Testis (tissue), 3 donors: ENCODE data around the gene IGF1R. TPM values are rescaled to one million over a fixed set of nuclear protein-coding genes. Genes with fewer than 3 reads are reported as not detected.

Source experiments
- DNase-seq: peaks from one replicate; pipeline ENCODE4 v3.0.0-alpha.2; 2019
- H3K27ac ChIP-seq, 2 donors: fragments of 200-600 bp; sonication (generic); one replicate each; pipeline ENCODE4 v1.5.1; 2019
- H3K27me3 ChIP-seq: fragments of 200-600 bp; sonication (generic); one replicate; pipeline ENCODE4 v1.5.1; 2019
- H3K36me3 ChIP-seq: fragments of 200-600 bp; sonication (generic); one replicate; pipeline ENCODE4 v1.5.1; 2017; ENCODE audit warnings: low read depth; ENCODE audit errors: missing control alignments
- H3K4me1 ChIP-seq: fragments of 200-600 bp; sonication (generic); one replicate; pipeline ENCODE4 v1.5.1; 2019
- H3K4me3 ChIP-seq, 2 donors: fragments of 200-600 bp; sonication (generic); one replicate each; pipeline ENCODE4 v1.5.1; 2017 to 2019
- H3K9me3 ChIP-seq: fragments of 200-600 bp; sonication (generic); one replicate; pipeline ENCODE4 v1.5.1; 2017
- CTCF ChIP-seq, 3 experiments: fragments of 450-650 bp in 2 of 3; fragments of 200-600 bp in 1 of 3; sonication (generic) in 1 of 3; IDR thresholded peaks; one replicate each; pipeline ENCODE4 v1.5.1; 2016 to 2019; ENCODE audit warnings: antibody characterized with exemption in 3 of 3, mild to moderate bottlenecking in 2 of 3, moderate library complexity in 1 of 3
- POLR2A ChIP-seq: fragments of 450-650 bp; IDR thresholded peaks from one replicate; pipeline ENCODE4 v1.6.1; 2017; ENCODE audit warnings: antibody characterized with exemption, mild to moderate bottlenecking, moderate library complexity
- WGBS, 2 donors: methylation state at CpG; one replicate each; pipeline ENCODE4 v1.1.5; 2018; 5-methylcytosine and 5-hydroxymethylcytosine counted together
- intact Hi-C: fragments of 100-400 bp; cut with DNase I; formaldehyde crosslinking; loops from one replicate; pipeline ENCODE4 v1.15.1; 2023; ENCODE audit warnings: low total_unique reads
- polyA plus RNA-seq: library from polyadenylated mRNA; stranded (reverse); fragments of 350-450 nt; fragmentation: Illumina TruSeq; extraction: RNeasy Lipid Tissue Mini Kit (QIAGEN cat#74804); gene quantifications from one replicate; pipeline ENCODE4 v1.2.3, GENCODE V29; 2014; ENCODE audit warnings: low read depth, low replicate concordance; ENCODE audit not compliant: insufficient read depth
- total RNA-seq, 2 donors: library from RNA; depleted of rRNA; stranded (reverse); fragments of >200 nt; gene quantifications; one replicate each; pipeline ENCODE4 v1.2.3, GENCODE V29; 2016

IGF1R gene
- total and polyA plus RNA-seq, 3 donors from 2014 or later, result 25.8 to 172 (median 157) TPM

GRCh38 chr15:98626153-98626552 lies 22.2 kb upstream of the IGF1R start:
- intact Hi-C loops, result no loop called here
- 54 to 55% methylated on average over 4 of the region's 4 CpGs for WGBS, 2 donors
- H3K27ac ChIP-seq, result no peak overlapping the region
- no peak for DNase-seq
- no peak overlapping the region for H3K4me3 ChIP-seq
- H3K36me3 ChIP-seq, result no peaks in the 10 kb centered on the region
- TF ChIP-seq POLR2A (no peak), CTCF (IDR thresholded peaks at IDR 0.05) (no peak)
- no peaks in the 10 kb centered on the region for H3K27me3 ChIP-seq
- no peaks in the 10 kb centered on the region for H3K9me3 ChIP-seq
- H3K4me1 ChIP-seq, result no peaks in the 10 kb centered on the region

GRCh38 chr15:98628216-98628615 lies 20.1 kb upstream of the IGF1R start:
- no peaks in the 10 kb centered on the region for H3K4me1 ChIP-seq
- H3K36me3 ChIP-seq, result no peaks in the 10 kb centered on the region
- DNase-seq, result no peak
- H3K9me3 ChIP-seq, result no peaks in the 10 kb centered on the region
- intact Hi-C loops, result no loop called here
- no peak for TF ChIP-seq CTCF (IDR thresholded peaks at IDR 0.05)
- no peak for TF ChIP-seq POLR2A
- H3K4me3 ChIP-seq, result no peak overlapping the region
- WGBS, 2 donors, result 72 to 83% methylated on average over 1 of the region's 1 CpG
- H3K27ac ChIP-seq, result no peak overlapping the region
- no peaks in the 10 kb centered on the region for H3K27me3 ChIP-seq

GRCh38 chr15:98635848-98636247 lies 12.5 kb upstream of the IGF1R start:
- Histone ChIP-seq H3K9me3 (no peaks in the 10 kb centered on the region), H3K27ac (no peak overlapping the region), H3K4me1 (no peaks in the 10 kb centered on the region), H3K36me3 (no peaks in the 10 kb centered on the region), H3K4me3 (no peak overlapping the region), H3K27me3 (no peaks in the 10 kb centered on the region)
- DNase-seq, result no peak
- TF ChIP-seq CTCF (IDR thresholded peaks at IDR 0.05), result no peak
- TF ChIP-seq POLR2A, result no peak
- 74 to 76% methylated on average over 6 to 7 of the region's 7 CpGs for WGBS, 2 donors
- intact Hi-C loops, result no loop called here

GRCh38 chr15:98643115-98643514 lies 5.2 kb upstream of the IGF1R start:
- 89 to 91% methylated on average over 4 of the region's 4 CpGs for WGBS, 2 donors
- no peak for DNase-seq
- no peak overlapping the region for H3K4me3 ChIP-seq
- H3K9me3 ChIP-seq, result no peaks in the 10 kb centered on the region
- TF ChIP-seq CTCF (IDR thresholded peaks at IDR 0.05), result no peak
- no peak for TF ChIP-seq POLR2A
- no peaks in the 10 kb centered on the region for H3K36me3 ChIP-seq
- H3K4me1 ChIP-seq, result no peaks in the 10 kb centered on the region
- intact Hi-C loops, result no loop called here
- H3K27ac ChIP-seq, result no peak overlapping the region
- no peaks in the 10 kb centered on the region for H3K27me3 ChIP-seq

- peak overlapping the region; percentile 78 to 83 for H3K4me3 ChIP-seq
- intact Hi-C loops, result loop anchor here (5.0 kb wide), 1 partner anchor 411 kb away; no protein-coding TSS in a partner anchor
Measured at GRCh38 chr15:98646546-98647025, 1.8 kb upstream of the IGF1R start.

More at GRCh38 chr15:98646546-98647025, 1.8 kb upstream of the IGF1R start:
- TF ChIP-seq CTCF (IDR thresholded peaks at IDR 0.05) (no peak), POLR2A (no peak)
- Histone ChIP-seq H3K4me1 (no peaks in the 10 kb centered on the region), H3K27ac (peak overlapping the region in 1 of 2 donors; percentile 94), H3K27me3 (no peaks in the 10 kb centered on the region), H3K36me3 (no peaks in the 10 kb centered on the region), H3K9me3 (no peaks in the 10 kb centered on the region)
- WGBS, 2 donors, result 6 to 7% methylated on average over 7 of the region's 7 CpGs
- DNase-seq, result no peak
